Hematopoietic multipotent progenitor cell treated with erythropoietin and hydrocortisone succinate and interleukin-3 and kit ligand, for 15 days (in vitro differentiated cells): Measurements from ENCODE around the gene ORAI1.
"Not testable (repeated sequence)": the region's sequence is repeated elsewhere in the genome, so short reads cannot be mapped to it uniquely, and the experiment has no call there.

Source experiments
- DNase-seq: peaks from one replicate; pipeline ENCODE4 v3.0.0-alpha.2; 2015; ENCODE audit warnings: low spot score

ORAI1 gene

GRCh38 chr12:121626087-121626852 lies at the start of gene ORAI1:
TSS of gene ORAI1 (plus strand) at chr12:121626530.
- peak; percentile 95 for DNase-seq

DNA sequence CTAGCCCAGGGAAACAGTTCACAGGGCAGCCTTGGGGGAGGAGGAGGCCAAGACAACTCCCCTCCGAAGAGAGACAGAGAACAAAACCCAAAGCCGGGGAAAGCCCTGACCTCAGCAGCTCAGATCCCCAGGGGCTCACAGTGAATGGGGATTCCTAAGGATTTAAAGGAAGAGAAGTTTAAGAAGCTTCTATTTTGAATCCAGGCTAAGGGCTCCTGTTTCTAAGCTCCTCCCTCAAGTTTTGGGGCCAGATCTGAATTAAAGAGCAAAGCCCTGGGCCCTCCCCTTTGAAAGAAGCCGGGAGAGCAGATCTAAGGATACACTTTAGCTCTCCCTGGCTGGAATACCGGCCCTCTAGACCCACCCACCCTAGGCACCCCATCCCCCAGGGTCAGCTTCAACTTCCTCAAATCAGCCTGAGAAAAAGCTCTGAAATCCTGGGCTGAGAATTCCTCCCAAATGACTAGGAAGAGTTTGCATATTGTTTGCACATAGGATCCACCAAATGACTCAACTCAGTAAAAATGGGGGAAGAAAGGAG lies 49.4 kb upstream of the ORAI1 start:
- DNase-seq = no peak

DNA sequence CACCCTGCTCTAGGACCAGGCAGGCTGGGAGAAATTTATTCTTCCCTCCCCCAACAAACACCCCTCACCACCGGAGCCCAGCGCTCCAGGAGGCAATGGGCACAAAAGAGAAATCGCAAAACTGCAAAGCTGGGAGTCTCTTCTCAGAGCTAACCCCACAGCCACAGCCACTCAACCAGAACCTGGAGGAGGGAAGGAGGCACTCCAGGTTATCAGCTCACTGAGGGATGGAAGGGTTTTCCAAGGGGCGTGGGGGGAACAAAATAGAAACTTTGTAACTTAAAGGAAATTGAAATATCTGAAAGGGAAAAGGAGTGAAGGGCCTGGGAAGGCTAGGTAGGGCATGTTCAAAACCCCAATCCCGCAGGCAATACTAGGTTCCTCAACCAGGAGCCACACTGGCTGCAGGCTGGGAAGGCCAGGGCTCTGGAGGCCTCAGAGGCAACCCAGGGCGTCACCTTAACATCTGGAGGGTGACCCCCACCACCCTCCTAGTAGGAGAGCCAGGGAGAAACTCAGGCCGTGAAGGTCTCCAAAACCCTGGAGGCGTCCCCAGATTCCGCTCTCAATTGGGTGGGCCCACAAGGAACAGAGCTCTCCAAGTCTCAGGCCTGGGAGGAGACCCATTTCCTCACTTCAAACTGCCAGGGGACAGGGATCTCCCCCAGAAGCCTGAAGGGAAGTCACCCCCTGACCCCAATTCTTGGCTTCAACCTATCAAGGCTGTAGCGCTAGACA lies 48.7 kb upstream of the ORAI1 start:
- no peak for DNase-seq

GRCh38 chr12:121578230-121579189 lies 47.8 kb upstream of the ORAI1 start:
- no peak for DNase-seq

DNA sequence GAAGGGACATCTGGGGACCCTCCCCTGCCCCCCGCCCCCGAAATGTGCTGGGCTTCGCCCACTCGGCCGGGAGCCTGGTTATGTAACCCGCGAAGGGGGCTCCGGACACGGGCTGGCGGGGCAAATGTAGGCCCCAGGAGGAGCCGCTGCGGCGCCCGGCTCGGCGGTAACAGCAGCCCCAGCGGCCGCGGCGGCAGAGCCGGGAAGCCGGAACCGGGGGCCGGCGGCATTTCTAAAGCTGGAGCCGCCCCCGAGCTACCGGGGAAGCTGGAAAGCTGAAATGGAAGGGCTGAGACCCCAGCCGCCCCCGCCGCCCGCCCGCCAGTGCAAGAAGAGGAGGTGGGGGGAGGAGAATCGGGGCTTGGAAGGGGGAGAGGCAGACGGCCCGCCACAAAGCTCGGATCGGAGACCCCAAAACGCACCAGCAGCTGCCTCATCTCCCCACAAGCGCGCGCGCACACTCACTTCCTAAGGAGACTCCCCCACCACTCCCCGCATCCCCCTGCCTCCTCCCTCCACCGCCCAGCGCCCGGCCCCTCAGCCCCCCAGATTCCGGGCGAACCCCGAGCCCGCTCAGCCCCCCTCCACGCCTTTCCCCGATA lies 47.0 kb upstream of the ORAI1 start:
- DNase-seq = no peak

GRCh38 chr12:121579981-121580868 lies 46.1 kb upstream of the ORAI1 start:
- DNase-seq = peak; percentile 53

DNA sequence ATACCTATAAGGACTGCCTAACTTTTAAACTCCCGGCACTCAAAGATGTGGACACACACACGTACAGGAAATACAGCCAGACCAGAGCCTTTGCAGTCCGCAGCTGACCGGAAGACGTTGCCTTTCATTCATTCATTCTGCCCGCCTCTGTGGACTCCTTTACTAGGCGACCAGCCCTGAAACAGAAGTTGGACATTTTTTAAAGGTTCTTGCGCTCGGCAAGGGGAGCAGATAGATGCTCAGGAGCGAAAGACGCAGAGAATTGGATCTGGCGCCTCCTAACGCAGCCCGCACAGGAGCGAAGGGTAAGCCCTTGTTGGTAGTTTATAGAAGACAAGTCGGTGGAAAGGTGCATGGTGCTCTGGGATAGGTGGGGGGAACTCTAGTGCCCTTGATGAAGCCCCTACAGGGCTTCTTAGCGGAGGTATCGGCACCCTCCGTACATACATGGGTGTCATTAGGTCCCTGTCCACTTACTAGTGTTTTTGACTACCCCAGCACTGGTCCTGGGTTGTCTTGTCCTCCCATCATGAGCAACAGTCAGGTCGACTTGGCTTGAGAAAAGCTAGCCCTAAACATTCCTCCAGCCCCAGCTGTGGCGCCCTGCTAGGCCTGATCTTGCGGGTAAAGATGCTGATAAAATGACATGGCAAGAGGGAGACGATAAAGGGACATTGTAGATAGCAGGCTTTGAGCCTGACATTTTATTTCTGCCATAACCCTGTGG lies 45.2 kb upstream of the ORAI1 start, which contains the start of gene KDM2B:
Gene KDM2B (minus strand): TSS at position 65 of the 727 bp plus-strand sequence. CDS start 112 bp downstream, outside the sequence.
- peak; percentile 21 for DNase-seq

DNA sequence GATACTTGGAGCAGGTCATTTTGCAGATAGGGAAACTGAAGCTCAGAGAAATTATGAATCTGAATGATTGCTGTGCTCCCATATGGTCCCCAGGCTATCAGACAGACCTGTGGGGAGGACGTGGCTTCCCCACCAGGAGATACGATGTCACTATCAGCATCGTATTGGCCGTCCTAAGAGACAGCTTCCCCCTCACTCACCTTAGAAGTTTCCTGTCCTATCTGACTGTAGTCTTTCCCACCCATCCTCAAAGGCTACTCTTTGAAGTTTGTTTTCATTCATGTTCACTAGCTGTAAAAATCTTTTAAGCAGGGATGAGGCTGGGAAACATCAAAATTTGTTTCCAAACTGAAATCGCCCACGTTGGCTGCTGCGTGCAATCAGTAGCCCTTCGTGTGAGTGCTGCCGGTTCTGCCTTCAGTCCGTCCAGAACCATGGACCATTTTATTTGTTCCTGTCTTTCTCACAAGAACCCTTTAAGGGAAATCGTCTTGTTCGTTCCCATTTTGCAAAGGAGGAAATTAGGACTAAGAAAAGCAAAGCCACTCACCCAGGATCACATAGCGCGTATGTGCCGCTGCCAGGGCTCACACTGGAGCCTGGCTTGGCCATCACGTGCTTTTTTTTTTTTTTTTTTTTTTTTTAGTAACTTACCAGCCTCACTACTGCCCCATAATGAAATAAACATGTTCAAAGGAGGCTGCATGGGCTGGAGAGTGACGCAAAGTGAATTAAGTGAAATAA lies 44.5 kb upstream of the ORAI1 start:
- peak; percentile 23 for DNase-seq

DNA sequence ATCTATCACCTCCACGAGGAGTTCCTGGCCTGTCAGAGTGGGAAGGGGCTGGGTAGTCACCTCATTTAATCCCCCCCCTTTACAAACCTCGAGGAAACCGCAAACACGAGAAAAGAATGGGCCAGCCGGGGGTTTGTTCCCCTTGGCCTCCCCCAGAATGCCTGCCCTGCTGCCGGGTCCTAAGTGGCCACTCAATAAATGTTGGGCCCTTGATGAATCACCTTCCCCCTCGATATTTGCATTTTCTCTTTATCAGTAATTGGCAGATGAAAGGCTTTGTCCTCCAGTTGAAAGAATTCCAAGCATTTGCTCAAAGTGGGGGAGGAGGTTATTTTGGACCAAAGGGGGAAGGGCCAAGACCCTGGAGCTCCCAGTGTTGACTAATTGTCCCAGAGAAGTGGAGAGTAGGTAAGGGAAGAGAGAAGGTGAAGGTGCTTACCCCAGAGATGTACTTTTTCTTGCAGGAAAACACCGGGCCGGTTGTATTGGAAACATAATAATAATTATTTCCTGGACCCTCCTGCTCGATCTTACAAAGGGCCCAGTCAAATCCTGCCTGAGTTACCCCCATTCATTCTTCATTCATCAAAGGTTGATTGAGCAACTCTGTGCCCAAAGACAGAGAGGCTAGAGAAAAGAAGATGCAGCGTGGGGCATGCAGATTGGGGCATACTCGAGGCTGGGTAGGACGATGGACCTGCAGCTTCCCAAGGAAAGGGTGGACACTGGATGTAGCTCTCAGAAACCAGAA lies 43.6 kb upstream of the ORAI1 start:
- no peak for DNase-seq

DNA sequence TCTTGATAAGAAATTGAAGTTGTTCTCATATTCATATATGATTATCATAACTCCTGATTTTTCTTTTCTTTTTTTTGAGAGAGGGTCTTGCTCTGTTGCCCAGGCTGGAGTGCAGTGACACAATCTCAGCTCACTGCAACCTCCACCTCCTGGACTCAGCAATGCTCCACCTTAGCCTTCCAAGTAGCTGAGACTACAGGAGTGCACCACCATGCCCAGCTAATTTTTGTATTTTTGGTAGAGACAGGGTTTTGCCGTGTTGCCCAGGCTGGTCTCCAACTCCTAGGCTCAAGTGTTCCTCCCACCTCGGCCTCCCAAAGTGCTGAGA lies 43.0 kb upstream of the ORAI1 start:
- DNase-seq = not testable (repeated sequence)

DNA sequence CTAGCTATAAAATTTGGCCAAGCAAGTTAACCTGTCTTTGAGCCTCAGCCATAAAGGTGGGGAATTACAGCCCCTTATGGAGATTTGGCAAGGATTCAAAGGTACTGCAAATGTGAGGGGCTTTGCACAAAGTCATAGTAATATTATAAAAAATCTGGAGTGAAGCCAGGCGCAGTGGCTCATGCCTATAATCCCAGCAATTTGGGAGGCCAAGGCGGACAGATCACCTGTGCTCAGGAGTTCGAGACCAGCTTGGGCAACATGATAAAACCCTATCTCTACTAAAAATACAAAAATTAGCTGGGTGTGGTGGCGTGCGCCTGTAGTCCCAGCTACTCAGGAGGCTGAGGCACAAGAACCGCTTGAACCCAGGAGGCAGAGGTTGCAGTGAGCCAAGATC lies 41.4 kb upstream of the ORAI1 start:
- DNase-seq = not testable (repeated sequence)

- DNase-seq = no peak
Measured at GRCh38 chr12:121590476-121591143, 35.7 kb upstream of the ORAI1 start.

GRCh38 chr12:121592320-121592719 lies 34.0 kb upstream of the ORAI1 start:
- no peak for DNase-seq

DNA sequence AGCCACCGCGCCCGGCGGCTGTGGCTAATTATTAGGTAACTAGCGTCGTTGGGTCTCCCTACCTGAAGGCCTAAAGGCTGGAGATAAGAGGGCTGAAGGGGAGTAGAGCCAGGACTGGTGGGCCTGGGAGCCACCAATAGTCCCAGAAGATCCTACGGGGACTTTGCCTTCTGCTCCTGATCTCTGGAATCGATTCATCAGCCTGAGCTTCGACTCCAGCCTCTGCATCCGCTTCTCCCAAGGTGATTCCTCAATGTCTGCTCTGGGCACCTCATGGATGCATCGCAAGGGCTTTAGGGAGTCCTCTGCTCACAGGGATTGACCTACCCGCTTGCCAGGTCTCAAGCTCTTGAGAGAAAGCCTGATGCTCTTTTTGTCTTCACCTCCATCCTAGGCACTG lies 30.8 kb upstream of the ORAI1 start:
- no peak for DNase-seq

GRCh38 chr12:121596526-121596925 lies 29.8 kb upstream of the ORAI1 start:
- DNase-seq = no peak

- no peak for DNase-seq
Measured at GRCh38 chr12:121600702-121601336, 25.5 kb upstream of the ORAI1 start.

DNA sequence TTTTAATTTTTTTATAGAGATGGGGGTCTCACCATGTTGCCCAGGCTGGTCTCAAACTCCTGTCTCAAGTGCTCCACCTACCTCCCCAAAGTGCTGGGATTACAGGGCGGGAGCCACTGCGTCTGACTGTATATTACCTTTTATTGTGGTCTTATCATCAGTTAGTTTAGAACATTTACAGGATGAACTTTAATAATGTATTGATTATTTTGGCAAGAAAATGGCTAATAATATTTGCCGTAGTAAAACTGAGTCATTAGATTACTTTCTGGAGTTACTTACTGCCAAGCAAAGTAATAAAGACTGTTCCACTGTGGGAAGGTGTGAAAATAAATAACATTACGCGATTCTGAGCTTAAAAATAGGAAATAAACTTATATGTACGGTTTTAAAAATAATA lies 23.6 kb upstream of the ORAI1 start:
- no peak for DNase-seq
